SK-N-SH (cell line): ENCODE data around the gene HS3ST4. TPM values are rescaled to one million over a fixed set of nuclear protein-coding genes. Genes with fewer than 3 reads are reported as not detected.

Experiments used
- CTCF ChIA-PET: fragments of 300-600, 350-600 bp; formaldehyde crosslinking; extraction: SDS; loops from one replicate; lab custom pipeline; 2021; lab: Yijun Ruan, JAX
- POLR2A ChIA-PET: fragments of 350-600 bp; sonication (Branson Sonifier 250); formaldehyde crosslinking; extraction: SDS; loops from one replicate; lab custom pipeline; 2020; ENCODE audit warnings: antibody characterized with exemption, inconsistent platforms; lab: Yijun Ruan, JAX
- DNase-seq: peaks from one replicate; pipeline ENCODE4 v3.0.0; 2012
- H2AFZ ChIP-seq: fragments of 200-600 bp; sonication (generic); 2 replicates; pipeline ENCODE4 v1.8.1; 2016; ENCODE audit warnings: antibody characterized with exemption, mild to moderate bottlenecking, low read depth
- H3F3A ChIP-seq: fragments of 200-600 bp; sonication (generic); replicated peaks from 2 replicates; pipeline ENCODE3; 2016; ENCODE audit warnings: antibody characterized with exemption, mild to moderate bottlenecking; ENCODE audit not compliant: insufficient read depth
- H3K27ac ChIP-seq, 2 experiments: fragments of 200-500 bp in 1 of 2; fragments of 200-600 bp in 1 of 2; sonication (Bioruptor generic) in 1 of 2; sonication (generic), shearing (Covaris generic) in 1 of 2; 2 replicates each; pipeline versions ENCODE4 v1.5.1 to v1.6.1; 2014 to 2016; ENCODE audit warnings: low read depth in 2 of 2, inconsistent platforms in 1 of 2, low read length in 1 of 2, mild to moderate bottlenecking in 1 of 2, mixed read lengths in 1 of 2
- H3K27me3 ChIP-seq: fragments of 200-600 bp; sonication (generic), shearing (Covaris generic); 2 replicates; pipeline ENCODE4 v1.6.1; 2016; ENCODE audit warnings: mixed run types; ENCODE audit not compliant: insufficient read depth
- H3K36me3 ChIP-seq, 2 experiments: fragments of 200-500 bp in 1 of 2; fragments of 200-600 bp in 1 of 2; sonication (Bioruptor generic) in 1 of 2; sonication (generic) in 1 of 2; replicated peaks in 1 of 2; 2 replicates each; pipeline versions ENCODE3 to v1.5.1; 2014 to 2016; ENCODE audit warnings: low read length in 1 of 2, mild to moderate bottlenecking in 1 of 2; ENCODE audit not compliant: insufficient read depth in 2 of 2, control insufficient read depth in 1 of 2
- H3K4me1 ChIP-seq, 2 experiments: fragments of 200-500 bp in 1 of 2; fragments of 200-600 bp in 1 of 2; sonication (Bioruptor generic) in 1 of 2; sonication (generic), shearing (Covaris generic) in 1 of 2; 2 replicates each; pipeline versions ENCODE4 v1.5.1 to v1.6.1; 2014 to 2016; ENCODE audit warnings: low read depth in 1 of 2, low read length in 1 of 2, mixed run types in 1 of 2; ENCODE audit not compliant: insufficient read depth in 2 of 2, control insufficient read depth in 1 of 2
- H3K4me2 ChIP-seq: fragments of 200-600 bp; sonication (generic), shearing (Covaris generic); 2 replicates; pipeline ENCODE4 v1.6.1; 2017; ENCODE audit warnings: mixed run types
- H3K4me3 ChIP-seq, 2 experiments: fragments of 200-500 bp in 1 of 2; fragments of 200-600 bp in 1 of 2; sonication (Bioruptor generic) in 1 of 2; sonication (generic), shearing (Covaris generic) in 1 of 2; 2 replicates each; pipeline versions ENCODE4 v1.5.1 to v1.8.1; 2014 to 2016; ENCODE audit warnings: low read depth in 2 of 2, inconsistent platforms in 1 of 2, low read length in 1 of 2, mild to moderate bottlenecking in 1 of 2, mixed read lengths in 1 of 2, moderate library complexity in 1 of 2
- H3K79me2 ChIP-seq: fragments of 200-600 bp; sonication (generic); 2 replicates; pipeline ENCODE4 v1.8.1; 2017; ENCODE audit warnings: mild to moderate bottlenecking; ENCODE audit not compliant: insufficient read depth
- H3K9ac ChIP-seq: fragments of 200-600 bp; sonication (generic); 2 replicates; pipeline ENCODE4 v1.6.1; 2017; ENCODE audit warnings: mixed run types
- H3K9me2 ChIP-seq: fragments of 200-600 bp; sonication (generic); 2 replicates; pipeline ENCODE4 v1.6.1; 2017; ENCODE audit warnings: mixed run types
- H3K9me3 ChIP-seq: fragments of 200-600 bp; sonication (generic); 2 replicates; pipeline ENCODE4 v1.6.1; 2017; ENCODE audit warnings: mixed run types, mild to moderate bottlenecking, moderate library complexity
- H4K20me1 ChIP-seq: fragments of 200-600 bp; sonication (generic); 2 replicates; pipeline ENCODE4 v1.6.1; 2017; ENCODE audit warnings: mild to moderate bottlenecking, mixed run types; ENCODE audit not compliant: insufficient read depth
- CHD2 ChIP-seq: fragments of 150-350 bp; IDR thresholded peaks from 2 replicates; pipeline ENCODE4 v1.6.1; 2018; ENCODE audit warnings: low read length; ENCODE audit not compliant: partially characterized antibody
- ELF1 ChIP-seq: IDR thresholded peaks from 2 replicates; pipeline ENCODE4 v1.4.0; 2012
- EZH2phosphoT487 ChIP-seq: fragments of 200-600 bp; sonication (generic); IDR thresholded peaks from 2 replicates; pipeline ENCODE4 v1.6.1; 2017; ENCODE audit warnings: low read depth, mixed run types, mild to moderate bottlenecking, antibody characterized with exemption, moderate library complexity, borderline replicate concordance
- FOXJ3 ChIP-seq: sonication (generic); formaldehyde crosslinking; IDR thresholded peaks from 2 replicates; pipeline ENCODE4 v1.5.1; 2020; ENCODE audit warnings: mild to moderate bottlenecking, missing genetic modification reagents
- IRF3 ChIP-seq: fragments of 150-350 bp; IDR thresholded peaks from 2 replicates; pipeline ENCODE4 v1.6.1; 2016; ENCODE audit warnings: mild to moderate bottlenecking, low read depth, low read length
- JUND ChIP-seq: IDR thresholded peaks from 2 replicates; pipeline ENCODE4 v1.4.0; 2012
- MXI1 ChIP-seq: IDR thresholded peaks from 2 replicates; pipeline ENCODE4 v1.6.1; 2012; ENCODE audit warnings: mild to moderate bottlenecking, low read depth, low read length, improper control_type of control experiment
- NRF1 ChIP-seq: IDR thresholded peaks from 2 replicates; pipeline ENCODE4 v1.6.1; 2012; ENCODE audit warnings: low read depth, mild to moderate bottlenecking, low read length
- RAD21 ChIP-seq: IDR thresholded peaks from 2 replicates; pipeline ENCODE4 v1.6.1; 2012; ENCODE audit warnings: mild to moderate bottlenecking, low read length
- RCOR1 ChIP-seq: fragments of 150-350 bp; IDR thresholded peaks from 2 replicates; pipeline ENCODE4 v1.6.1; 2017; ENCODE audit warnings: antibody characterized with exemption, low read length
- RFX5 ChIP-seq: IDR thresholded peaks from 2 replicates; pipeline ENCODE4 v1.6.1; 2012; ENCODE audit warnings: mild to moderate bottlenecking, improper control_type of control experiment, low read length
- SIN3A ChIP-seq: IDR thresholded peaks from 2 replicates; pipeline ENCODE4 v1.6.1; 2012; ENCODE audit warnings: low read depth, mild to moderate bottlenecking, low read length, moderate library complexity, borderline replicate concordance
- SMC3 ChIP-seq: IDR thresholded peaks from 2 replicates; pipeline ENCODE4 v1.6.1; 2012; ENCODE audit warnings: low read depth, low read length, improper control_type of control experiment
- TCF12 ChIP-seq: IDR thresholded peaks from 2 replicates; pipeline ENCODE4 v1.4.0; 2012
- TEAD4 ChIP-seq: IDR thresholded peaks from 2 replicates; pipeline ENCODE4 v1.4.0; 2012; ENCODE audit warnings: mild to moderate bottlenecking, borderline replicate concordance; ENCODE audit not compliant: insufficient read depth
- USF2 ChIP-seq: fragments of 150-350 bp; IDR thresholded peaks from 2 replicates; pipeline ENCODE4 v1.6.1; 2017; ENCODE audit warnings: antibody characterized with exemption, low read length, low read depth, borderline replicate concordance
- ZBTB33 ChIP-seq: IDR thresholded peaks from 2 replicates; pipeline ENCODE4 v1.4.0; 2012; ENCODE audit warnings: low read depth, borderline replicate concordance
- WGBS: methylation state at CpG from one replicate; pipeline ENCODE4 v1.1.6; 2017; ENCODE audit warnings: low lambda C conversion rate; 5-methylcytosine and 5-hydroxymethylcytosine counted together
- polyA plus RNA-seq, 3 experiments: library from polyadenylated mRNA; depleted of rRNA; stranded (reverse); fragments of >200 nt; gene quantifications; 2 replicates each; pipeline ENCODE4 v1.2.3, GENCODE V29; 2012

HS3ST4 gene
- polyA plus RNA-seq, 1 of the 3 experiments (the other 2 are of a cell fraction) = not detected

- H3K4me1 ChIP-seq = no peaks in the 10 kb centered on the region
- CTCF ChIA-PET = no interaction called here
Measured at GRCh38 chr16:25914357-25914962, 222.7 kb downstream of the HS3ST4 start.

GRCh38 chr16:25916037-25916436, 224.3 kb downstream of the HS3ST4 start:
- Histone ChIP-seq H2AFZ (no peak overlapping the region), H3K4me3 (no peak overlapping the region), H3K9ac (no peak overlapping the region), H3K4me1 (no peaks in the 10 kb centered on the region), H3K4me2 (no peak overlapping the region), H4K20me1 (no peaks in the 10 kb centered on the region), H3K79me2 (no peaks in the 10 kb centered on the region), H3K9me3 (no peaks in the 10 kb centered on the region), H3K9me2 (no peaks in the 10 kb centered on the region), H3K36me3 (no peaks in the 10 kb centered on the region), H3K27me3 (no peaks in the 10 kb centered on the region), H3K27ac (no peak overlapping the region), H3F3A (no peaks in the 10 kb centered on the region)
- ChIA-PET CTCF (no interaction called here), POLR2A (no interaction called here)
- no peak for DNase-seq
- WGBS = 9% methylated on average over 4 of the region's 4 CpGs
- TF ChIP-seq RFX5 (no peak), TEAD4 (no peak), IRF3 (no peak), USF2 (no peak), SIN3A (no peak), RAD21 (no peak), CHD2 (no peak), RCOR1 (no peak), MXI1 (no peak), TCF12 (no peak), ELF1 (no peak)

More at GRCh38 chr16:25914357-25914962, 222.7 kb downstream of the HS3ST4 start:
- no peaks in the 10 kb centered on the region for H3F3A ChIP-seq
- H3K27me3 ChIP-seq = no peaks in the 10 kb centered on the region
- no peak overlapping the region for H3K9ac ChIP-seq
- no peak overlapping the region for H3K4me3 ChIP-seq
- H3K27ac ChIP-seq = no peak overlapping the region
- no peaks in the 10 kb centered on the region for H3K9me3 ChIP-seq
- no peaks in the 10 kb centered on the region for H4K20me1 ChIP-seq
- 9% methylated on average over 7 of the region's 7 CpGs for WGBS
- no peak for DNase-seq
- H2AFZ ChIP-seq = no peak overlapping the region
- H3K9me2 ChIP-seq = no peaks in the 10 kb centered on the region
- POLR2A ChIA-PET = no interaction called here
- no peaks in the 10 kb centered on the region for H3K79me2 ChIP-seq
- no peak for TF ChIP-seq ZBTB33
- TF ChIP-seq SIN3A = no peak
- no peak for TF ChIP-seq RCOR1
- TF ChIP-seq TEAD4 = no peak
- TF ChIP-seq USF2 = no peak
- TF ChIP-seq SMC3 = no peak
- TF ChIP-seq FOXJ3 (CRISPR knock-in tag) = no peak
- no peak for TF ChIP-seq RFX5
- no peak for TF ChIP-seq MXI1
- no peak for TF ChIP-seq NRF1
- no peak for TF ChIP-seq EZH2phosphoT487
- no peak for TF ChIP-seq JUND
- TF ChIP-seq CHD2 = no peak
- TF ChIP-seq RAD21 = no peak
- no peaks in the 10 kb centered on the region for H3K36me3 ChIP-seq
- no peak overlapping the region for H3K4me2 ChIP-seq
